Measurements from ENCODE around the gene MED17. TPM values are rescaled to one million over a fixed set of nuclear protein-coding genes. Genes with fewer than 3 reads are reported as not detected.

The MED17 gene
- total RNA-seq, 6 experiments from 2014 or later = 4.8 to 10.1 (median 8.5) TPM

DNA sequence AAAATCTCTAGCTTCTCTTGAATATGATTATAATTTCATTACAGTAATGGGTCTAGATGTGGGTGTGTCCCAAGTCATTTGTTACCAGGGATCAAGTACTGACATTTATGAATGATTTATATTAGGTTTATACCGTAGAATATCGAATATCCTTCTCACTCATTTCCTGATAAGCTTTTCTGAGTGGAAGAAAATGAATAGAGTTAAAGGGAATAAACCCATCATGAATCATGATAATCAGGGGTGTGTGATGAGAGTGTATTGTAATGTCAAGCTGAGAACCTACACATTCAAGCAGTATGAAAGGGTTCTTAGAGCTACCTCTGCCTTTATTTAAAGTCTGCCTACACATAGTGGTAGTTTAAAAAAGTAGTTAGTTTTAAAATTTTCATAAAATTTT lies 17.3 kb downstream of the MED17 start:
- TF ChIP-seq POLR2A (IDR thresholded peaks at IDR 0.05) = no peak
- TF ChIP-seq, protein P1, sequence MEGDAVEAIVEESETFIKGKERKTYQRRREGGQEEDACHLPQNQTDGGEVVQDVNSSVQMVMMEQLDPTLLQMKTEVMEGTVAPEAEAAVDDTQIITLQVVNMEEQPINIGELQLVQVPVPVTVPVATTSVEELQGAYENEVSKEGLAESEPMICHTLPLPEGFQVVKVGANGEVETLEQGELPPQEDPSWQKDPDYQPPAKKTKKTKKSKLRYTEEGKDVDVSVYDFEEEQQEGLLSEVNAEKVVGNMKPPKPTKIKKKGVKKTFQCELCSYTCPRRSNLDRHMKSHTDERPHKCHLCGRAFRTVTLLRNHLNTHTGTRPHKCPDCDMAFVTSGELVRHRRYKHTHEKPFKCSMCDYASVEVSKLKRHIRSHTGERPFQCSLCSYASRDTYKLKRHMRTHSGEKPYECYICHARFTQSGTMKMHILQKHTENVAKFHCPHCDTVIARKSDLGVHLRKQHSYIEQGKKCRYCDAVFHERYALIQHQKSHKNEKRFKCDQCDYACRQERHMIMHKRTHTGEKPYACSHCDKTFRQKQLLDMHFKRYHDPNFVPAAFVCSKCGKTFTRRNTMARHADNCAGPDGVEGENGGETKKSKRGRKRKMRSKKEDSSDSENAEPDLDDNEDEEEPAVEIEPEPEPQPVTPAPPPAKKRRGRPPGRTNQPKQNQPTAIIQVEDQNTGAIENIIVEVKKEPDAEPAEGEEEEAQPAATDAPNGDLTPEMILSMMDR (IDR thresholded peaks at IDR 0.05) = no peak

DNA sequence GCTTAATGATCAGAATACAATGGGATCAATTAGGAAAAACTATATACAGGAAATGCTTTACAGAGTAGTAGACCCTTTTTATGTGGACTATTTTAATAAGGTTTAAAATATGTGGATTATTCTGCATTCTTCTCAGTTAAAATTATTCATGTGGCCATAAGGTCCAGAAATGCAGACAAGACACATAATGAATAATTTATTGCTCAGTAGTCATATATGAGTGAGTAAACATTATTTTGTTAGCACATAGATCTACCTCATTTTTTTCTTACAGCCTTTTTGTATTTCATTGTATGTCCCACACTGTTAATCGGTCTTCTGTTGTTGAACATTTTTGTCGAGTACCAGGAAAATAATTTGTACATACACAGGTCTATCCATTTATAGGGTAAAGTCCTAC lies 20.8 kb downstream of the MED17 start:
- peaks cover 6 to 71% (median 27%) of the 10 kb centered on the region in 4 donors for H3K36me3 ChIP-seq
- no peak for ATAC-seq
- WGBS (ENCODE audit: insufficient coverage, low coverage, low lambda C conversion rate, missing lambda C conversion rate) = 97% methylated on average over 2 of the region's 2 CpGs

More for the DNA sequence above, 17.3 kb downstream of the MED17 start:
- DNase-seq = no peak
- Histone ChIP-seq H3K36me3 (peaks cover 6 to 75% (median 28%) of the 10 kb centered on the region in 4 donors), H3K9me3 (no peaks in the 10 kb centered on the region), H3K4me3 (no peak overlapping the region), H3K27me3 (no peaks in the 10 kb centered on the region), H3K27ac (no peak overlapping the region), H3K4me1 (no peaks in the 10 kb centered on the region)
- WGBS (ENCODE audit: insufficient coverage, low coverage, low lambda C conversion rate, missing lambda C conversion rate) = 86% methylated on average over 2 of the region's 2 CpGs
- ATAC-seq = no peak
- intact Hi-C loops (cut with DNase I) = no loop called here

DNA sequence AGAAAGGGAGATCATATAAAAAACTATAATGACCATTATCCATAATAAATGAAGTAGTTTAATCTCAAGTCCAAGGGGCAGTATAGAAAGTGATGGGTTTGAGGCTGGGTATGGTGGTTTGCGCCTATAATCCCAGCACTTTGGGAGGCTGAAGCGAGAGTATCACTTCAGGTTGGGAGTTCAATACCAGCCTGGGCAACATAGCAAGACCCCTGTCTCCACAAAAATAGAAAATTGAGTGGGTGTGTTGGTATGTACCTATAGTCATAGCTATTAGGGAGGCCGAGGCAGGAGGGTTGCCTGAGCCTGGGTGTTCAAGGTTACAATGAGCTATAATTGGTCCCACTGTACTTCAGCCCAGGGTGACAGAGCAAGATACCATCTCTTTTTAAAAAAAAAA lies 23.9 kb downstream of the MED17 start:
- Histone ChIP-seq H3K9me3 (no peaks in the 10 kb centered on the region), H3K36me3 (peaks cover 6 to 79% (median 36%) of the 10 kb centered on the region in 4 donors), H3K4me3 (no peak overlapping the region), H3K27me3 (no peaks in the 10 kb centered on the region), H3K4me1 (no peaks in the 10 kb centered on the region), H3K27ac (no peak overlapping the region)
- ATAC-seq = no peak
- 100% methylated on average over 3 of the region's 3 CpGs for WGBS (ENCODE audit: insufficient coverage, low coverage, low lambda C conversion rate, missing lambda C conversion rate)
- TF ChIP-seq, protein P1 (IDR thresholded peaks at IDR 0.05) = no peak
- no peak for TF ChIP-seq POLR2A (IDR thresholded peaks at IDR 0.05)
- intact Hi-C loops (cut with DNase I) = no loop called here
- no peak for DNase-seq

More for the DNA sequence above, 20.8 kb downstream of the MED17 start:
- Histone ChIP-seq H3K27ac (no peak overlapping the region), H3K27me3 (no peaks in the 10 kb centered on the region), H3K4me3 (no peak overlapping the region), H3K9me3 (no peaks in the 10 kb centered on the region), H3K4me1 (no peaks in the 10 kb centered on the region)
- TF ChIP-seq, protein P1 (IDR thresholded peaks at IDR 0.05) = no peak
- TF ChIP-seq POLR2A (IDR thresholded peaks at IDR 0.05) = no peak
- intact Hi-C loops (cut with DNase I) = no loop called here
- no peak for DNase-seq

DNA sequence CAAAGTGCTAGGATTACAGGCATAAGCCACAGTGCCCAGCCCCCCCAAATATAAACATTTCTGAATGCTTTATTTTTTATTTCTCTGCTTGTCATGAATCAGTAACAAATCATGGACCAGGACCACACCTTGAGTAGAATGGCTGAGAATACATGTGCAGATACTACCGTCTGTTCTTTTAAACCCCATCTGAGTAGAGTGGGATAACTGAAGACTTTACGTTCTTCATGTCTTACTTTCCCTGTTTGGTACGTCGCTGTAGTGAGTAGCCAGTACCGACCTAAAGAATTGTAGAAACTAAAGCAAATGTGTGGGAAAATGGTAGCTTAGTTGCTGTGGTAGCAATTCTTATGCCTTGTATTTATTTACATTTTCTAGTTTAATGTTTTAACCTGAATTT lies 29.9 kb downstream of the MED17 start:
- intact Hi-C loops (cut with DNase I) = no loop called here
- Histone ChIP-seq H3K4me1 (no peaks in the 10 kb centered on the region), H3K27me3 (no peaks in the 10 kb centered on the region), H3K36me3 (peaks cover 0 to 50% (median 26%) of the 10 kb centered on the region in 4 donors), H3K27ac (no peak overlapping the region), H3K9me3 (no peaks in the 10 kb centered on the region), H3K4me3 (no peak overlapping the region)
- TF ChIP-seq, protein P1 (IDR thresholded peaks at IDR 0.05) = no peak
- no peak for TF ChIP-seq POLR2A (IDR thresholded peaks at IDR 0.05)
- WGBS (ENCODE audit: insufficient coverage, low coverage, low lambda C conversion rate, missing lambda C conversion rate) = 97% methylated on average over 5 of the region's 5 CpGs
- DNase-seq = no peak
- ATAC-seq = no peak

Data from right lobe of liver (tissue), 6 donors.